ENCODE data around the gene ADH4. TPM values are rescaled to one million over a fixed set of nuclear protein-coding genes. Genes with fewer than 3 reads are reported as not detected.

ADH4 gene
- total and polyA plus RNA-seq, 3 experiments from 2014 or later: not detected

- Histone ChIP-seq H3K27me3 (ENCODE audit: insufficient read depth, low read length, poor library complexity, severe bottlenecking) (no peaks in the 10 kb centered on the region), H3K4me1 (ENCODE audit: insufficient read depth, low read length) (no peaks in the 10 kb centered on the region), H3K9me3 (ENCODE audit: low read length) (no peaks in the 10 kb centered on the region), H3K4me3 (ENCODE audit: low read length) (no peak overlapping the region), H3K36me3 (ENCODE audit: insufficient read depth, low read length) (no peaks in the 10 kb centered on the region), H3K27ac (ENCODE audit: low read depth, low read length) (no peak overlapping the region)
- POLR2A ChIA-PET: no interaction called here
- H3K4me3 Mint-ChIP-seq: no peak overlapping the region
- no peak for DNase-seq
- H3K27ac Mint-ChIP-seq: no peak overlapping the region
- peaks cover 0 to 16% (median 0%) of the 10 kb centered on the region in 3 donors for H3K36me3 Mint-ChIP-seq
- CTCF ChIA-PET: no interaction called here
- H3K9me3 Mint-ChIP-seq: peaks cover 3 to 7% (median 4%) of the 10 kb centered on the region in 5 donors
- no peaks in the 10 kb centered on the region for H3K4me1 Mint-ChIP-seq
- H3K27me3 Mint-ChIP-seq: peaks cover 1 to 3% of the 10 kb centered on the region in 2 donors
Observed at GRCh38 chr4:99166544-99166943, 22.4 kb upstream of the ADH4 start.

GRCh38 chr4:99165978-99166377, 21.9 kb upstream of the ADH4 start:
- H3K4me1 Mint-ChIP-seq: no peaks in the 10 kb centered on the region
- POLR2A ChIA-PET: no interaction called here

DNA sequence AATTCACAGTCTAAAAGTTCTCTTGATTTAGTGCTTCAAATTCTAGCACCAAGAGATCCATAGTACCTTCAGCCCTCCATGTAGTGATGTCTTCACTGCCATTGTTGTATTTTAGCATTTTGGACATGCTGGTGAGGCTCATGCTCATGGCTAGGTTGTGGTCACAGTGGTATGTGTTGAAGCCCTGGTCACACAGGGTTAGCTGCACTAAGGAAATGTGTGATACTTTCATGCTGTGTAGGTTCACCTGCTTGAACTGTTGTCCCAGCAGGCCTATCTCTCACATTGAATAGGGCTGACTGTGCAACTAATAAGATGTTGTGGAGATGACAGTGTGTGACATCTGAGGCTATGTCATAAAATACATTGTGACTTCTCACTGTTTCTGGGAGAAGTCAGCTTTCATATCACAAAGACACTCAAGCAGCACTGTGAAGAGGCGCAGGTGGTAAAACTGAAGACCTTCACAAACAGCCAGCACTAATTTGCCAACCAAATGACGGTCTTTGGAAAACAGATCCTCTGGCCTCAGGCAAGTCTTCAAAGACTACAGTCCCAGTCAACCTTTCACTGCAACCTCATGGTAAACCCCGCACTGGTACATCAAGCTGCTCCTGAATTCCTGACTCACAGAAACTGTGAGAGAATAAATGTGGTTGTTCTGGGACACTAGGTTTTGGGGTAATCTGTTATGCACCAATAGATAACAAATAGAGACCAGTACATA, 17.4 kb upstream of the ADH4 start:
- Histone ChIP-seq H3K4me3 (ENCODE audit: low read length) (no peak overlapping the region), H3K27ac (ENCODE audit: low read depth, low read length) (no peak overlapping the region), H3K36me3 (ENCODE audit: insufficient read depth, low read length) (no peaks in the 10 kb centered on the region), H3K4me1 (ENCODE audit: insufficient read depth, low read length) (no peaks in the 10 kb centered on the region), H3K27me3 (ENCODE audit: insufficient read depth, low read length, poor library complexity, severe bottlenecking) (no peaks in the 10 kb centered on the region), H3K9me3 (ENCODE audit: low read length) (no peaks in the 10 kb centered on the region)
- no peak for DNase-seq
- ChIA-PET CTCF (no interaction called here), POLR2A (no interaction called here)
- Mint-ChIP-seq H3K27me3 (peaks cover 0 to 1% of the 10 kb centered on the region in 2 donors), H3K4me3 (no peak overlapping the region), H3K9me3 (peaks cover 0 to 2% (median 0%) of the 10 kb centered on the region in 5 donors), H3K27ac (peak overlapping the region in 1 of 8 donors; percentile 51), H3K36me3 (peaks cover 0 to 6% (median 0%) of the 10 kb centered on the region in 3 donors), H3K4me1 (no peaks in the 10 kb centered on the region)

More at GRCh38 chr4:99165978-99166377, 21.9 kb upstream of the ADH4 start:
- no peaks in the 10 kb centered on the region for H3K36me3 ChIP-seq (ENCODE audit: insufficient read depth, low read length)
- Mint-ChIP-seq H3K9me3 (peaks cover 0 to 4% (median 3%) of the 10 kb centered on the region in 5 donors), H3K27me3 (peaks cover 1 to 3% of the 10 kb centered on the region in 2 donors), H3K27ac (no peak overlapping the region), H3K36me3 (peaks cover 0 to 16% (median 0%) of the 10 kb centered on the region in 3 donors), H3K4me3 (no peak overlapping the region)
- H3K27ac ChIP-seq (ENCODE audit: low read depth, low read length): no peak overlapping the region
- H3K27me3 ChIP-seq (ENCODE audit: insufficient read depth, low read length, poor library complexity, severe bottlenecking): no peaks in the 10 kb centered on the region
- DNase-seq: no peak
- H3K9me3 ChIP-seq (ENCODE audit: low read length): no peaks in the 10 kb centered on the region
- no peaks in the 10 kb centered on the region for H3K4me1 ChIP-seq (ENCODE audit: insufficient read depth, low read length)
- CTCF ChIA-PET: no interaction called here
- H3K4me3 ChIP-seq (ENCODE audit: low read length): no peak overlapping the region

DNA sequence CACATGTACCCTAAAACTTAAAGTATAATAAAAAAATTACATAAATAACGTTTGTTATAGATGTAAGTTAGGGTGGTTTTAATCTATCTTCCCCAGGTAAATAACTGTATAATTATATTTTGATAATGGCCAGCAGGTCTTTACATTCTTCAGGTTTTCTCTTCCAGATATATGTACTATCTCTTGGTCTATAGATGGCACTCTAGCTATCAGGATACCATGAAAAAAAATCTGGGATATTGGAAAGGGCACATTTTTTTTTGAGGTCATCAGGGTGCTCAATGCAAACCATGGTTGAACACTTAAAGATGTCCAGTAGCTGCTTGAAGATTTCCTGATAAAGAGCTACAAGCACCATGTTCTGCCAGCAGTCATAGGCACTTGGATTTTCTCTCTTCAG, 15.6 kb upstream of the ADH4 start:
- Histone ChIP-seq H3K4me1 (ENCODE audit: insufficient read depth, low read length) (no peaks in the 10 kb centered on the region), H3K27me3 (ENCODE audit: insufficient read depth, low read length, poor library complexity, severe bottlenecking) (no peaks in the 10 kb centered on the region), H3K36me3 (ENCODE audit: insufficient read depth, low read length) (no peaks in the 10 kb centered on the region), H3K4me3 (ENCODE audit: low read length) (no peak overlapping the region), H3K27ac (ENCODE audit: low read depth, low read length) (no peak overlapping the region), H3K9me3 (ENCODE audit: low read length) (no peaks in the 10 kb centered on the region)
- no peak overlapping the region for H3K4me3 Mint-ChIP-seq
- no peaks in the 10 kb centered on the region for H3K9me3 Mint-ChIP-seq
- CTCF ChIA-PET: no interaction called here
- H3K36me3 Mint-ChIP-seq: no peaks in the 10 kb centered on the region
- peaks cover 1 to 5% of the 10 kb centered on the region in 2 donors for H3K27me3 Mint-ChIP-seq
- H3K4me1 Mint-ChIP-seq: no peaks in the 10 kb centered on the region
- H3K27ac Mint-ChIP-seq: no peak overlapping the region
- no peak for DNase-seq
- POLR2A ChIA-PET: no interaction called here

DNA sequence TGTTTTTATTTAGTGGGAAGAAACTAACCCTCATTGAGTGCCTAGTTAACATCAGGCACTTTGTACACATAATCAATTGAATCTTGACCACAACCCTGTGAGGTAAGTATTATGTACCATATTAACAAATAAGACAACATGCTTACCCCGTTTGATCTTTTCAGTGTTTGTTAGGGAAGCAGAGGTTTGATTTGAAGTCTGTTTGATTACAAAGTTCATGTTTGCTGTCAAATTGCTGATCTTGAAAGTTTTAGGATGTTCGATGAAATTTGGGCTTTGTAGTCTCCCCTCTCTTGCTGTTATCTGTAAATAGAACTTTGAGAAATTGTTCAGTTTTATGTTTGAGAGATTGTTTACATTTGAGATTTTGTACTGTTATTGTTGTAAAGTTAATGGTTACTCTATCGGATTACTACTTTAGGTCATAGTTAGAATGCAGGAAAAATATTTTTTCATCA, 13.4 kb upstream of the ADH4 start:
- H3K9me3 Mint-ChIP-seq: no peaks in the 10 kb centered on the region
- Histone ChIP-seq H3K9me3 (ENCODE audit: low read length) (no peaks in the 10 kb centered on the region), H3K27ac (ENCODE audit: low read depth, low read length) (no peak overlapping the region), H3K27me3 (ENCODE audit: insufficient read depth, low read length, poor library complexity, severe bottlenecking) (no peaks in the 10 kb centered on the region), H3K4me1 (ENCODE audit: insufficient read depth, low read length) (no peaks in the 10 kb centered on the region), H3K4me3 (ENCODE audit: low read length) (no peak overlapping the region), H3K36me3 (ENCODE audit: insufficient read depth, low read length) (no peaks in the 10 kb centered on the region)
- DNase-seq: no peak
- H3K4me3 Mint-ChIP-seq: no peak overlapping the region
- POLR2A ChIA-PET: no interaction called here
- no peaks in the 10 kb centered on the region for H3K4me1 Mint-ChIP-seq
- CTCF ChIA-PET: no interaction called here
- no peak overlapping the region for H3K27ac Mint-ChIP-seq
- H3K36me3 Mint-ChIP-seq: no peaks in the 10 kb centered on the region
- H3K27me3 Mint-ChIP-seq: peaks cover 5 to 13% of the 10 kb centered on the region in 2 donors

GRCh38 chr4:99156992-99157391, 12.9 kb upstream of the ADH4 start:
- Histone ChIP-seq H3K27ac (ENCODE audit: low read depth, low read length) (no peak overlapping the region), H3K9me3 (ENCODE audit: low read length) (no peaks in the 10 kb centered on the region), H3K4me1 (ENCODE audit: insufficient read depth, low read length) (no peaks in the 10 kb centered on the region), H3K27me3 (ENCODE audit: insufficient read depth, low read length, poor library complexity, severe bottlenecking) (no peaks in the 10 kb centered on the region), H3K4me3 (ENCODE audit: low read length) (no peak overlapping the region), H3K36me3 (ENCODE audit: insufficient read depth, low read length) (no peaks in the 10 kb centered on the region)
- DNase-seq: no peak
- Mint-ChIP-seq H3K27me3 (peaks cover 4 to 13% of the 10 kb centered on the region in 2 donors), H3K9me3 (no peaks in the 10 kb centered on the region), H3K4me3 (no peak overlapping the region), H3K4me1 (no peaks in the 10 kb centered on the region), H3K36me3 (no peaks in the 10 kb centered on the region), H3K27ac (no peak overlapping the region)
- POLR2A ChIA-PET: no interaction called here
- CTCF ChIA-PET: no interaction called here

- POLR2A ChIA-PET: interaction anchor here (0.6 kb wide), 1 partner anchor 792 kb away, joined by 3 read pairs; no protein-coding TSS in a partner anchor
- CTCF ChIA-PET: no interaction called here
- H3K27me3 Mint-ChIP-seq: peaks cover 6 to 13% of the 10 kb centered on the region in 2 donors
- no peaks in the 10 kb centered on the region for H3K9me3 ChIP-seq (ENCODE audit: low read length)
- H3K4me3 ChIP-seq (ENCODE audit: low read length): no peak overlapping the region
- no peak overlapping the region for H3K27ac Mint-ChIP-seq
- DNase-seq: no peak
- no peak overlapping the region for H3K4me3 Mint-ChIP-seq
- H3K9me3 Mint-ChIP-seq: no peaks in the 10 kb centered on the region
- H3K36me3 ChIP-seq (ENCODE audit: insufficient read depth, low read length): no peaks in the 10 kb centered on the region
- H3K27me3 ChIP-seq (ENCODE audit: insufficient read depth, low read length, poor library complexity, severe bottlenecking): no peaks in the 10 kb centered on the region
- H3K4me1 ChIP-seq (ENCODE audit: insufficient read depth, low read length): no peaks in the 10 kb centered on the region
- no peak overlapping the region for H3K27ac ChIP-seq (ENCODE audit: low read depth, low read length)
- no peaks in the 10 kb centered on the region for H3K36me3 Mint-ChIP-seq
- H3K4me1 Mint-ChIP-seq: peaks cover under 1 to 2% (median 1%) of the 10 kb centered on the region in 3 donors
Observed at GRCh38 chr4:99154658-99155342, 10.7 kb upstream of the ADH4 start.

DNA sequence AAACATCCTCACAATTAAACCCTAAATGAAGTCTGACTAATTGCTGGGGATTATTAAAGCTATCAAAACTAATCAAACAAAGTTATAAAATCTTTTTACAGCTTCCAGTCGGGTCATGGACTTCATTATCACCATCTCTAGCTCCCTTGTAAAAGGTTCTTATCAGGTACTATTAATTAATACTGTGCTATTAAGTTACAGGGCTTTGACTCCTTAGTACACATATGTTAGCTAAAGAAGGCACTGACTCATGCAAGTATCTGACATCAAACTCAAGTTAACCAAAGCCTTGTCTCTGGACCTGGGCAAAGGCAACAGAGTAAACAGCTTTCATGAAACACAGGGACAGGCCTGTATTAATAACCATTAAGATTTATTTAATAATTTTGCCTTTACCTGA, 7.9 kb upstream of the ADH4 start:
- H3K4me3 Mint-ChIP-seq: no peak overlapping the region
- H3K27me3 Mint-ChIP-seq: peaks cover 6 to 13% of the 10 kb centered on the region in 2 donors
- no peaks in the 10 kb centered on the region for H3K9me3 ChIP-seq (ENCODE audit: low read length)
- ChIA-PET POLR2A (no interaction called here), CTCF (interaction anchor here (1.5 kb wide), 1 partner anchor 8 kb away, joined by 3 read pairs; the partner anchor contains the start of gene ADH4)
- no peak overlapping the region for H3K27ac ChIP-seq (ENCODE audit: low read depth, low read length)
- no peaks in the 10 kb centered on the region for H3K36me3 Mint-ChIP-seq
- no peaks in the 10 kb centered on the region for H3K36me3 ChIP-seq (ENCODE audit: insufficient read depth, low read length)
- no peak overlapping the region for H3K4me3 ChIP-seq (ENCODE audit: low read length)
- peaks cover 5 to 6% (median 6%) of the 10 kb centered on the region in 3 donors for H3K4me1 Mint-ChIP-seq
- H3K9me3 Mint-ChIP-seq: no peaks in the 10 kb centered on the region
- no peaks in the 10 kb centered on the region for H3K4me1 ChIP-seq (ENCODE audit: insufficient read depth, low read length)
- no peaks in the 10 kb centered on the region for H3K27me3 ChIP-seq (ENCODE audit: insufficient read depth, low read length, poor library complexity, severe bottlenecking)
- DNase-seq: no peak
- no peak overlapping the region for H3K27ac Mint-ChIP-seq

Data from CD8-positive, alpha-beta memory T cell (primary cell).